Measurements from ENCODE around the gene DEPDC5.

DNA sequence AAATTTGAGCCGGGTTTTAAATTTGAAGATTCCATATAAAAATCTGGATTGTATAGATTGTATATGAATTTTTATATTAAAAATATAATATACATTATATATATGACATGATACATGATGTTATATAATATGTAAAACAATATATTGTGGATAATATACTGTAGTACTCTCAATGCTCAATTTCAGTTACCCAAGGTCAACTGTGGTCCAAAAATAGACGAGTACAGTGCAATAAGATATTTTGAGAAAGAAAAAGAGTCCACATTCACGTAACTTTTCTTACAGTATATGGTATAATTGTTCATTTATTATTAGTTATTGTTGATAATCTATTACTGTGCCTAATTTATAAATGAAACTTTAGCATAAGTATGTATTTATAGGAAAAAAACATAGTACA lies 96.3 kb downstream of the DEPDC5 start:
- no peak for TF ChIP-seq POLR2A (IDR thresholded peaks at IDR 0.05)
- TF ChIP-seq, protein P1, sequence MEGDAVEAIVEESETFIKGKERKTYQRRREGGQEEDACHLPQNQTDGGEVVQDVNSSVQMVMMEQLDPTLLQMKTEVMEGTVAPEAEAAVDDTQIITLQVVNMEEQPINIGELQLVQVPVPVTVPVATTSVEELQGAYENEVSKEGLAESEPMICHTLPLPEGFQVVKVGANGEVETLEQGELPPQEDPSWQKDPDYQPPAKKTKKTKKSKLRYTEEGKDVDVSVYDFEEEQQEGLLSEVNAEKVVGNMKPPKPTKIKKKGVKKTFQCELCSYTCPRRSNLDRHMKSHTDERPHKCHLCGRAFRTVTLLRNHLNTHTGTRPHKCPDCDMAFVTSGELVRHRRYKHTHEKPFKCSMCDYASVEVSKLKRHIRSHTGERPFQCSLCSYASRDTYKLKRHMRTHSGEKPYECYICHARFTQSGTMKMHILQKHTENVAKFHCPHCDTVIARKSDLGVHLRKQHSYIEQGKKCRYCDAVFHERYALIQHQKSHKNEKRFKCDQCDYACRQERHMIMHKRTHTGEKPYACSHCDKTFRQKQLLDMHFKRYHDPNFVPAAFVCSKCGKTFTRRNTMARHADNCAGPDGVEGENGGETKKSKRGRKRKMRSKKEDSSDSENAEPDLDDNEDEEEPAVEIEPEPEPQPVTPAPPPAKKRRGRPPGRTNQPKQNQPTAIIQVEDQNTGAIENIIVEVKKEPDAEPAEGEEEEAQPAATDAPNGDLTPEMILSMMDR (IDR thresholded peaks at IDR 0.05), result no peak
